ENCODE data around the gene PMS1.
"Not testable (repeated sequence)": the region's sequence is repeated elsewhere in the genome, so short reads cannot be mapped to it uniquely, and the experiment has no call there.

The PMS1 gene

DNA sequence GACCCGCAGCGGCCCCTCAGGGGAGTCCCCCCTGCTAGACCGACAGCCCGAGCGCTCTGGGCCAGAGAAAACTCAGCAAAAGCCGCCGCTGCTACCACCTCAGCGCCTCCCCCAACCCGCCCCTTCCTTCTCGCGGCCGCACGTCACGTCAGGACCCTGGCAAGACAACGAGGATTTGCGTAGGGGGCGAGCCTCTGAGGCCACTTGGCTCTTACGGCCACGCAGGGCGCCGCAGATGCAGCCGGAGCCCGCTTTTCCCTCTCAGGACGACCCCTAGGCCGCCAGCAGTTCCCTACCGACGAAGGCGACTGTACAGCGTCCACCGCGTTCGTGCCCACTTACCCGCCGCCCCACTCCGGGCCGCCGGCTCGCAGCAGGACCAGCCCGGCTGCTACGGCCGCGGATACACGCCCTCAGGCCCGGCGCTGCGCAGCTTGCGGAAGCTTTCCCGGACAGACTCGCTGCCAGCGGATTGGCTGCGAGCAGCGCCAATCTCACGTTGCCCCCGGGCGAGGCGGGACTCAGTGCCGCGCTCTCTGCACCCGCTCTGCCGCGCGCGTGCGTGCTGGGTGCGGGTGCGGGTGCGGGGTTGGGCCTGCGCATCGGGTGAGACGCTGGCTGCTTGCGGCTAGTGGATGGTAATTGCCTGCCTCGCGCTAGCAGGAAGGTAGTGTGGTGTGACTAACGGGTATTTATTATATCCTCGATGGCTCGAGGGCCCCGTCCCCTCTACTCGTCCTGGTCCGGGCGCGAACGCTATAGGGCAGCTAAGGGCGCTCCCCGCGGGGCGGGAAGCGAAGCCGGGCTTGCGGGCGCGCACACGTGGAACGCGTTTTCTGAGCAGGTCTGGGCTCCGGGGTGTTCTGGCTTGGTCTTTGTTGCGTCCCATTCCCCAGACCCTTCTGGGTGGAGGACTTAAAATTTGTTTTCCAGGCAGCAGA lies at the start of gene PMS1, which contains the start of gene ORMDL1:
Gene PMS1, plus strand, starts transcription at position 524 of the 941 bp plus-strand sequence. CDS start 7,360 bp downstream, outside the sequence.
Gene ORMDL1, minus strand, starts transcription at position 413 of the 941 bp plus-strand sequence. CDS start 1,744 bp downstream, outside the sequence.
- in situ Hi-C loops (cut with HindIII; ENCODE audit: low sequenced_read_pairs), result no loop called here

- in situ Hi-C loops (cut with HindIII; ENCODE audit: low sequenced_read_pairs), result no loop called here
Measured at GRCh38 chr2:189751080-189751658, 33.1 kb upstream of the PMS1 start.

DNA sequence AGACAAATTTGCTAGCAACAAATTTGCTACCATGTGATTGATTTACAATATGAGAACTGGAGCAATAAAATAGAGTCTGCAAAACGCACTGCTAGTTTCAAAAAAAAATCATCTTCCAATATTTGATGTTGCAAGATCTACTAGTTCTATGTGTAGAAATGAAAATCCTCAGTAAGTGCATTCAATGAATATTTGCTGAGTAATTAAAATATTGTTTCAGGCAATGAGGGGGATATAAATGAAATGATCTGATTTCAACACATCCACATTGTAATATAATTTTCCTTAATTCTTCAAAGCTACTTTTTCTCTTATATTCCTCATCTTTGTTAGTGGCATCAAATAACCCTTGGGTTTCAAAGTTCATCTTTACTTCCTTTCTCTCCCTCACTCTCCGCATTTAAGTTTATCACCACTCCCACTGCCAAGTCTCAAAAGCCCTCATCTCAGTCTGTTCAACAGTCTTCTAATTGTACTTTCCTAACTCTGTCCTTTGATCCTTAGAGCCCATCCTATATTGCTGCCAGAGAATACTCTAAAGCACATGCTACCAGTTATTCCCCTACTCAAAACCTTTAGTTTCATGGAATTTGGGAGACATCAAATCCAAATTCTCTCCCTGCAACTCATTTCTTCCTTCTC lies 27.8 kb upstream of the PMS1 start:
- in situ Hi-C loops (cut with HindIII; ENCODE audit: low sequenced_read_pairs), result no loop called here

GRCh38 chr2:189760154-189760553 lies 24.1 kb upstream of the PMS1 start:
- in situ Hi-C loops (cut with HindIII; ENCODE audit: low sequenced_read_pairs), result not testable (repeated sequence)

DNA sequence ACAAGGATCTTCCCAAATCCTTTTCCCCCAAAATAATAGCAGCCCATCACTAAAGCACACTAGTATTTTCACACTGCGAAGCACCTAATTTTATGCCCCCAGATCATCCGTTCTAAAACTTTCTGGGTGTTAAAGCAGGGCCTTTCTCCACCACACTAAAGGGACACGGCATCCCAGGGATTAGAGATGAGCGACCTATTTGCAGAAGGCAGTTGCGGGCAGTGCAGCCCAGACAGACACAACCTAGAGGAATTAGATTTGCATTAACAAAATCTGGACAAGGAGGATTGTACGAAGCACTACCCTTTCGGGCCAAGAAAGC lies 22.1 kb upstream of the PMS1 start:
- in situ Hi-C loops (cut with HindIII; ENCODE audit: low sequenced_read_pairs), result no loop called here

- in situ Hi-C loops (cut with HindIII; ENCODE audit: low sequenced_read_pairs), result no loop called here
Measured at GRCh38 chr2:189762551-189763298, 21.5 kb upstream of the PMS1 start, which contains the start of gene OSGEPL1. Gene OSGEPL1, minus strand, starts transcription at chr2:189762792. Its CDS starts 1,152 bp downstream, at chr2:189761640.

DNA sequence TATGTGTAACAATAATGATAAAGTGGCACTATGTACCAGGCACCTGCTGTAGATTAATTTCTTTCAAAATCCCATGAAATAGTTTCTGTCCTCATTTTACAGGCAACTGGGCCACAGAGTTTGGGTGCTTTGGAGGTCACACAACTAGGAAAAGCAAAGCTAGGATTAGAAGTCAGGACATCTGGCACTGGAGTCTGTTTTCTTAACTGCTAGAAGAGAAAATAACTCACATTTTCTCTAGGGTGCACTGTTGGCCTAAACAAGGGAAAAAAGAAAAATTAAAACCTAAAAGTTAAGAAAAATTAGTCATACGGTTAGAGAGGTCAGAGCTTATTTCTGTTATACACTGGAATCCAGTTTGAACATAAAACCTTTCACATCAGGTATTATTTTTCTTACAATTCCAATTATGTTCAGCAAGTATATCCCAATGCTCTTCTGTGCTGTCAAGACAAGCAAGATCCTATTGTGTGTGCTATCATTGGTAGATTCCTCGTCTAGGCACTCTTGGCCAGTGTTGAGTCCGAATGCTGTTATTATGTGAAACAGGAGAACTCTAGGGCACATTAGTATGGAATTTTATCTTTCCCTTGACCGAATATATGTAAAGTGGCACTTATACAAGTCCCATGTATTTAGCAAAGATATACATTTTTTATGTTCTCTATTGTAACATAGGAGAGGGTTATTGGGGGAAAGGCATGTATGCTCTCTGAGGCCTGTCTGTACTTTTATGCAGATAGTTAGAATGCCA lies 20.2 kb upstream of the PMS1 start:
- in situ Hi-C loops (cut with HindIII; ENCODE audit: low sequenced_read_pairs), result no loop called here

DNA sequence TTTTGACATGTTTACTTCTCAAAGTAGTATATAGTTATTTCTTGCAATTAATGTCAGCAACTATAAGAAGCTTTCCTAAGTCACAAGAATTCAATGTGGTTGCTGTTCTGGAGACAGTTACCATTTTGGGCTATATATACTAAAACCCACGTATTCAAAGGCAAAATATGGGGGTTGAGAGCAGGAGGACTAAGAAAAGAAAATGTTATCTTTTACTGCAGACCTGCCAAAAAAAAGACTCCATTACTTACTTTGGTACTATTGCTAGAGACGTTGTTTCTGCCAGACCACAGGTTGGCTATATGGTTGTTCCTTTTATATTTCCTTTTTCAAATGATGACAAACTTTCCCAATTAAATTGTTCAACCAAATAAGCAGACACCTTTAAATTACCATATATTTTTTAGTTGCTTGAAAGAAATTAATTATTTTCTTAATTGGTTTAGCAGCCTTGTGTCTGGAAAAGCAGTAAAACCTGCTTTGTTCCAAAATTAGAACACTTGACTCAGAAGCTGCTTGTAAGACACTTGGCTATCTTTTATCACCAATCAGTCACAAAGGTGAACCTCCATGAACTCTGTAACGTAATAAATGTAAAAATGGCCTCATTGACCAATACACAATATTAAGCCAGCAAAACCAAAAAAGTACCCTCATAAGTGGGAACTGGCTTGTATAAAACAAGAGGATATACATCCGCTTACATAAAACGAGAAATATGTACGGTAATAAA lies 13.5 kb upstream of the PMS1 start:
- in situ Hi-C loops (cut with HindIII; ENCODE audit: low sequenced_read_pairs), result no loop called here

- in situ Hi-C loops (cut with HindIII; ENCODE audit: low sequenced_read_pairs), result no loop called here
Measured at GRCh38 chr2:189772212-189772611, 12.0 kb upstream of the PMS1 start.

DNA sequence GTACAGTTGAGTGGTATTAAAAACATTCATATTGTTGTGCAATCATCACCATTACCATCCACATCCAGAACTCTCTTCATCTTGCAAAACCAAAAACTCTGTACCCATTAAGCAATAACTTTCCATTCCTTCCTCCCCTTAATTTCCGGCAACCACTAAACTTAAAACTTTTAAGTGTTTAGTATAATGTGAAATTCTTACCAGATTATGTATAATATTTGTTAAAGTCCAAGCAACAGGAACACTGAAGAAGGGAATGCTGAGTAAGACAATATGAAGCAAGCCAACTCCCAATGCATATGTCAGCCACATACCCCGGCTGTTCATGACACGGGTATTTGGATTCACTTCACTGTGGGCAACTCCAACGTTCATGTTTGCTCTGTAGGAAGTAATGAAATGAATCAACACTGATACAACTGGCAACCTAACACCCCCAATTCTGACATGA lies 2.0 kb upstream of the PMS1 start:
- in situ Hi-C loops (cut with HindIII; ENCODE audit: low sequenced_read_pairs), result no loop called here

DNA sequence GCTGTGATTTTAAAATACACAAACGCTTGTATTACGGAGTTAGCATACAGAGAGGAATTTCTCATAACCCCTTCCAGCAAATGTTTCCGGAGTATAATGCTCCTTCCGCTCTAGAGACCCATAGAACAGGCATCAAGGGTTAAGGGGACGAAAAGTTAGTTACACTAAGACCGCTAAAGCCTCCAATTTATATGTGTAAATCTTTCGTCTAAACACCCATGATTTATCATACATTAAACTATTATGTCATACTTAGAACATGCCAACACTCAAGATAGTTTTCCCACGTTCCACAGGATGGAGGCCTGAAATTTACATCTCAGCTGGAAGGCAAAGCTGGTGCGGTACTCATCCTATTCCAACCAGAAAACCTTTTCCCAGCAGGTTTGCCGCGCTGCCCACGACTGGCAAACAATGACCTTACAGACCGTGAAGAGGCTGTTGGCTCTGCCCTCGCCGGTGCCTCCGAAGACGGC lies 761 bp upstream of the PMS1 start:
- in situ Hi-C loops (cut with HindIII; ENCODE audit: low sequenced_read_pairs), result no loop called here

GRCh38 chr2:189791338-189792042 lies 7.2 kb downstream of the PMS1 start:
- in situ Hi-C loops (cut with HindIII; ENCODE audit: low sequenced_read_pairs), result no loop called here

- in situ Hi-C loops (cut with HindIII; ENCODE audit: low sequenced_read_pairs), result no loop called here
Measured at GRCh38 chr2:189794310-189794709, 10.1 kb downstream of the PMS1 start.

GRCh38 chr2:189797902-189798301 lies 13.7 kb downstream of the PMS1 start:
- in situ Hi-C loops (cut with HindIII; ENCODE audit: low sequenced_read_pairs), result no loop called here

- in situ Hi-C loops (cut with HindIII; ENCODE audit: low sequenced_read_pairs), result no loop called here
Measured at GRCh38 chr2:189798312-189799029, 14.2 kb downstream of the PMS1 start.

DNA sequence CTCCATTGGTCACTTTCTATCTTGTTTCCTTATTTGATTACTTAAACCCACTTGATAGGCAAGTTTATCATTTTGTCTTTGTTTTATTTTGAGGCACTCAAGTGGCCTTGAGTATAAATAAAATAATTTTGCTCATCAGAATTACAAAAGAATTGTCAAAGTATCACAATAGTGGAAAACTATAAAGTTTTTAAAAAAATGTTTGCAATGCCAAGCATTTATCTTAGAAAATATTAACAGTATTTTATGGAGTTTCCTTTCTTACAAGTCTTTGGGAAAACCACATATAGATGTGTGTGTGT lies 14.7 kb downstream of the PMS1 start:
- in situ Hi-C loops (cut with HindIII; ENCODE audit: low sequenced_read_pairs), result no loop called here

DNA sequence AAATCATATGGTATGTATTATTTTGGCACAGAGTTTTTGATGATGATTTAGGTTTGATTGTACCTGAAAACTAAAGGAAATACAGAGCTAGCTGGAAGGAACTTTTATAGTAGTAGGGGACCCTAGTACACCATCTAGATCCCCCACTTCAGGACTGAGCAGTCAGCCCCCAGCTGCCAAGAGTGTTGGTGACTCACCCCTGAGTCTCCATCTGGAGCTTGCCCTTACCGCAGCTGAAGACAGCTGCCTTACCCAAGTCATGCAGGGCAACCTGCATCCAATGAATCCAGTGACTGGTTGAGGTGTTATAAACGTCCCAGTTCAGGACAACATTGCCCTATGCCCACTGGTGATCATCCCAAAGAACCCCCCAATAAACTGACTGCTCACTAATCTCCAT lies 15.3 kb downstream of the PMS1 start:
- in situ Hi-C loops (cut with HindIII; ENCODE audit: low sequenced_read_pairs), result no loop called here

GRCh38 chr2:189802396-189802912 lies 18.2 kb downstream of the PMS1 start:
- in situ Hi-C loops (cut with HindIII; ENCODE audit: low sequenced_read_pairs), result no loop called here

Data from endothelial cell of hepatic sinusoid (primary cell).